SK-N-SH (cell line): ENCODE results near the gene HAUS5. TPM values are rescaled to one million over a fixed set of nuclear protein-coding genes. Genes with fewer than 3 reads are reported as not detected.

Experiments used
- CTCF ChIA-PET: fragments of 300-600, 350-600 bp; formaldehyde crosslinking; extraction: SDS; loops from one replicate; lab custom pipeline; 2021; lab: Yijun Ruan, JAX
- POLR2A ChIA-PET: fragments of 350-600 bp; sonication (Branson Sonifier 250); formaldehyde crosslinking; extraction: SDS; loops from one replicate; lab custom pipeline; 2020; ENCODE audit warnings: antibody characterized with exemption, inconsistent platforms; lab: Yijun Ruan, JAX
- DNase-seq: peaks from one replicate; pipeline ENCODE4 v3.0.0; 2012
- H2AFZ ChIP-seq: fragments of 200-600 bp; sonication (generic); 2 replicates; pipeline ENCODE4 v1.8.1; 2016; ENCODE audit warnings: antibody characterized with exemption, mild to moderate bottlenecking, low read depth
- H3F3A ChIP-seq: fragments of 200-600 bp; sonication (generic); replicated peaks from 2 replicates; pipeline ENCODE3; 2016; ENCODE audit warnings: antibody characterized with exemption, mild to moderate bottlenecking; ENCODE audit not compliant: insufficient read depth
- H3K27ac ChIP-seq, 2 experiments: fragments of 200-500 bp in 1 of 2; fragments of 200-600 bp in 1 of 2; sonication (Bioruptor generic) in 1 of 2; sonication (generic), shearing (Covaris generic) in 1 of 2; 2 replicates each; pipeline versions ENCODE4 v1.5.1 to v1.6.1; 2014 to 2016; ENCODE audit warnings: low read depth in 2 of 2, inconsistent platforms in 1 of 2, low read length in 1 of 2, mild to moderate bottlenecking in 1 of 2, mixed read lengths in 1 of 2
- H3K27me3 ChIP-seq: fragments of 200-600 bp; sonication (generic), shearing (Covaris generic); 2 replicates; pipeline ENCODE4 v1.6.1; 2016; ENCODE audit warnings: mixed run types; ENCODE audit not compliant: insufficient read depth
- H3K36me3 ChIP-seq, 2 experiments: fragments of 200-500 bp in 1 of 2; fragments of 200-600 bp in 1 of 2; sonication (Bioruptor generic) in 1 of 2; sonication (generic) in 1 of 2; replicated peaks in 1 of 2; 2 replicates each; pipeline versions ENCODE3 to v1.5.1; 2014 to 2016; ENCODE audit warnings: low read length in 1 of 2, mild to moderate bottlenecking in 1 of 2; ENCODE audit not compliant: insufficient read depth in 2 of 2, control insufficient read depth in 1 of 2
- H3K4me1 ChIP-seq, 2 experiments: fragments of 200-500 bp in 1 of 2; fragments of 200-600 bp in 1 of 2; sonication (Bioruptor generic) in 1 of 2; sonication (generic), shearing (Covaris generic) in 1 of 2; 2 replicates each; pipeline versions ENCODE4 v1.5.1 to v1.6.1; 2014 to 2016; ENCODE audit warnings: low read depth in 1 of 2, low read length in 1 of 2, mixed run types in 1 of 2; ENCODE audit not compliant: insufficient read depth in 2 of 2, control insufficient read depth in 1 of 2
- H3K4me2 ChIP-seq: fragments of 200-600 bp; sonication (generic), shearing (Covaris generic); 2 replicates; pipeline ENCODE4 v1.6.1; 2017; ENCODE audit warnings: mixed run types
- H3K4me3 ChIP-seq, 2 experiments: fragments of 200-500 bp in 1 of 2; fragments of 200-600 bp in 1 of 2; sonication (Bioruptor generic) in 1 of 2; sonication (generic), shearing (Covaris generic) in 1 of 2; 2 replicates each; pipeline versions ENCODE4 v1.5.1 to v1.8.1; 2014 to 2016; ENCODE audit warnings: low read depth in 2 of 2, inconsistent platforms in 1 of 2, low read length in 1 of 2, mild to moderate bottlenecking in 1 of 2, mixed read lengths in 1 of 2, moderate library complexity in 1 of 2
- H3K79me2 ChIP-seq: fragments of 200-600 bp; sonication (generic); 2 replicates; pipeline ENCODE4 v1.8.1; 2017; ENCODE audit warnings: mild to moderate bottlenecking; ENCODE audit not compliant: insufficient read depth
- H3K9ac ChIP-seq: fragments of 200-600 bp; sonication (generic); 2 replicates; pipeline ENCODE4 v1.6.1; 2017; ENCODE audit warnings: mixed run types
- H3K9me2 ChIP-seq: fragments of 200-600 bp; sonication (generic); 2 replicates; pipeline ENCODE4 v1.6.1; 2017; ENCODE audit warnings: mixed run types
- H3K9me3 ChIP-seq: fragments of 200-600 bp; sonication (generic); 2 replicates; pipeline ENCODE4 v1.6.1; 2017; ENCODE audit warnings: mixed run types, mild to moderate bottlenecking, moderate library complexity
- H4K20me1 ChIP-seq: fragments of 200-600 bp; sonication (generic); 2 replicates; pipeline ENCODE4 v1.6.1; 2017; ENCODE audit warnings: mild to moderate bottlenecking, mixed run types; ENCODE audit not compliant: insufficient read depth
- CTCF ChIP-seq: fragments of 200-600 bp; sonication (generic); IDR thresholded peaks from 2 replicates; pipeline ENCODE4 v1.6.1; 2017; ENCODE audit warnings: antibody characterized with exemption, mild to moderate bottlenecking, moderate library complexity
- ELF1 ChIP-seq: IDR thresholded peaks from 2 replicates; pipeline ENCODE4 v1.4.0; 2012
- EP300 ChIP-seq, 2 experiments: IDR thresholded peaks; 2 replicates each; pipeline versions ENCODE4 v1.4.0 to v1.6.1; 2012; ENCODE audit warnings: borderline replicate concordance in 1 of 2, low read depth in 1 of 2, low read length in 1 of 2
- FOXJ3 ChIP-seq: sonication (generic); formaldehyde crosslinking; IDR thresholded peaks from 2 replicates; pipeline ENCODE4 v1.5.1; 2020; ENCODE audit warnings: mild to moderate bottlenecking, missing genetic modification reagents
- GATA2 ChIP-seq: sonication (generic); formaldehyde crosslinking; IDR thresholded peaks from 2 replicates; pipeline ENCODE4 v1.5.0; 2020; ENCODE audit warnings: mild to moderate bottlenecking, missing genetic modification reagents
- JUND ChIP-seq: IDR thresholded peaks from 2 replicates; pipeline ENCODE4 v1.4.0; 2012
- MEF2A ChIP-seq: IDR thresholded peaks from 2 replicates; pipeline ENCODE4 v1.4.0; 2012; ENCODE audit warnings: low read depth, borderline replicate concordance
- MXI1 ChIP-seq: IDR thresholded peaks from 2 replicates; pipeline ENCODE4 v1.6.1; 2012; ENCODE audit warnings: mild to moderate bottlenecking, low read depth, low read length, improper control_type of control experiment
- NFIC ChIP-seq: IDR thresholded peaks from 2 replicates; pipeline ENCODE4 v1.4.0; 2012; ENCODE audit warnings: borderline replicate concordance
- POLR2AphosphoS5 ChIP-seq: IDR thresholded peaks from 2 replicates; pipeline ENCODE4 v1.6.1; 2012; ENCODE audit warnings: low read depth, low read length
- RAD21 ChIP-seq: IDR thresholded peaks from 2 replicates; pipeline ENCODE4 v1.6.1; 2012; ENCODE audit warnings: mild to moderate bottlenecking, low read length
- RCOR1 ChIP-seq: fragments of 150-350 bp; IDR thresholded peaks from 2 replicates; pipeline ENCODE4 v1.6.1; 2017; ENCODE audit warnings: antibody characterized with exemption, low read length
- REST ChIP-seq: IDR thresholded peaks from 2 replicates; pipeline ENCODE4 v1.6.1; 2012; ENCODE audit warnings: mild to moderate bottlenecking, low read depth, low read length, moderate library complexity
- RFX5 ChIP-seq: IDR thresholded peaks from 2 replicates; pipeline ENCODE4 v1.6.1; 2012; ENCODE audit warnings: mild to moderate bottlenecking, improper control_type of control experiment, low read length
- RXRA ChIP-seq: IDR thresholded peaks from 2 replicates; pipeline ENCODE4 v1.4.0; 2012; ENCODE audit warnings: low read depth, mild to moderate bottlenecking, borderline replicate concordance
- SIN3A ChIP-seq: IDR thresholded peaks from 2 replicates; pipeline ENCODE4 v1.6.1; 2012; ENCODE audit warnings: low read depth, mild to moderate bottlenecking, low read length, moderate library complexity, borderline replicate concordance
- ZBTB33 ChIP-seq: IDR thresholded peaks from 2 replicates; pipeline ENCODE4 v1.4.0; 2012; ENCODE audit warnings: low read depth, borderline replicate concordance
- WGBS: methylation state at CpG from one replicate; pipeline ENCODE4 v1.1.6; 2017; ENCODE audit warnings: low lambda C conversion rate; 5-methylcytosine and 5-hydroxymethylcytosine counted together
- polyA plus RNA-seq, 3 experiments: library from polyadenylated mRNA; depleted of rRNA; stranded (reverse); fragments of >200 nt; gene quantifications; 2 replicates each; pipeline ENCODE4 v1.2.3, GENCODE V29; 2012

HAUS5 gene
- polyA plus RNA-seq, 1 of the 3 experiments (the other 2 are of a cell fraction): 7.1 TPM

GRCh38 chr19:35608251-35608650 is 4.3 kb upstream of the HAUS5 start:
- H3K4me1 ChIP-seq: peaks cover 0 to 9% of the 10 kb centered on the region in 2 experiments; a peak in 1 of 4 replicates
- 0% methylated on average over 2 of the region's 2 CpGs for WGBS
- DNase-seq: no peak
- POLR2A ChIA-PET: no interaction called here
- H3K27ac ChIP-seq: no peak overlapping the region
- no peaks in the 10 kb centered on the region for H3K9me2 ChIP-seq
- H3F3A ChIP-seq: no peaks in the 10 kb centered on the region
- no peak for TF ChIP-seq ZBTB33
- no peak for TF ChIP-seq FOXJ3 (CRISPR knock-in tag)
- TF ChIP-seq POLR2AphosphoS5: no peak
- no peak for TF ChIP-seq RCOR1
- no peak for TF ChIP-seq RAD21
- TF ChIP-seq NFIC: no peak
- TF ChIP-seq RFX5: no peak
- no peak for TF ChIP-seq EP300 (IDR thresholded peaks at IDR 0.05; ENCODE audit: borderline replicate concordance in 1 of 2, low read depth in 1 of 2, low read length in 1 of 2)
- TF ChIP-seq REST: no peak
- no peak for TF ChIP-seq RXRA
- TF ChIP-seq MEF2A: no peak
- no peak for TF ChIP-seq GATA2
- 0 out of 2 replicates have a peak, but pooled peaks cover 4% of the 10 kb centered on the region for H3K9me3 ChIP-seq
- no peaks in the 10 kb centered on the region for H3K36me3 ChIP-seq
- H3K27me3 ChIP-seq: peaks cover 2% of the 10 kb centered on the region; the same call in 1 of the 2 replicates
- H3K4me3 ChIP-seq: no peak overlapping the region
- no peak overlapping the region for H3K4me2 ChIP-seq
- H4K20me1 ChIP-seq: no peaks in the 10 kb centered on the region
- no peaks in the 10 kb centered on the region for H3K79me2 ChIP-seq
- H2AFZ ChIP-seq: no peak overlapping the region
- no peak overlapping the region for H3K9ac ChIP-seq
- CTCF ChIA-PET: interaction anchor here (0.6 to 2.1 kb wide), 4 partner anchors 52 to 280 kb away, joined by 3 to 5 read pairs (median 4); no protein-coding TSS in a partner anchor

- ChIA-PET POLR2A (no interaction called here), CTCF (interaction anchor here (1.1 to 4.1 kb wide), 2 partner anchors 52 to 61 kb away, joined by 4 to 13 read pairs; no protein-coding TSS in a partner anchor)
- no peak overlapping the region for H3K27ac ChIP-seq
- no peak overlapping the region for H3K4me2 ChIP-seq
- no peaks in the 10 kb centered on the region for H3K27me3 ChIP-seq
- no peaks in the 10 kb centered on the region for H3K36me3 ChIP-seq
- H3F3A ChIP-seq: no peaks in the 10 kb centered on the region
- H3K79me2 ChIP-seq: peaks cover 3% of the 10 kb centered on the region; the same call in 1 of the 2 replicates
- no peak overlapping the region for H3K4me3 ChIP-seq
- H2AFZ ChIP-seq: no peak overlapping the region
- H3K9me3 ChIP-seq: 0 out of 2 replicates have a peak, but pooled peaks cover 4% of the 10 kb centered on the region
- H3K9ac ChIP-seq: no peak overlapping the region
- no peak for DNase-seq
- 19% methylated on average over 6 of the region's 6 CpGs for WGBS
- H3K9me2 ChIP-seq: no peaks in the 10 kb centered on the region
- H4K20me1 ChIP-seq: no peaks in the 10 kb centered on the region
- peaks cover 0 to 10% of the 10 kb centered on the region in 2 experiments; a peak in 1 of 4 replicates for H3K4me1 ChIP-seq
- TF ChIP-seq JUND (no peak), ELF1 (no peak), CTCF (no peak), SIN3A (no peak), MXI1 (no peak), MEF2A (no peak), REST (no peak), NFIC (no peak), RCOR1 (no peak)
These were observed 2.6 kb upstream of the HAUS5 start for GRCh38 chr19:35609851-35610353.
